Caki2 (cell line): ENCODE data around the gene GPC4. TPM values are rescaled to one million over a fixed set of nuclear protein-coding genes. Genes with fewer than 3 reads are reported as not detected.

Experiments
- DNase-seq: peaks from one replicate; pipeline ENCODE4 v3.0.0-alpha.2; 2015; ENCODE audit warnings: low read depth
- in situ Hi-C: cut with HindIII; loops from 2 replicates; pipeline ENCODE4 v1.10.0; 2016; ENCODE audit warnings: low sequenced_read_pairs, low pct_unique_long_range_greater_than_20kb, mixed read lengths
- total RNA-seq: library from RNA; depleted of rRNA; stranded (reverse); fragments of >200 nt; shearing (Covaris generic); gene quantifications from 2 replicates; pipeline ENCODE4 v1.2.3, GENCODE V29; 2014; ENCODE audit warnings: low replicate concordance

The GPC4 gene
- total RNA-seq, 1 experiment from 2014 or later = 1.0 TPM

- DNase-seq = no peak
- in situ Hi-C loops = no loop called here
Observed at GRCh38 chrX:133375615-133376340, 39.5 kb downstream of the GPC4 start.

DNA sequence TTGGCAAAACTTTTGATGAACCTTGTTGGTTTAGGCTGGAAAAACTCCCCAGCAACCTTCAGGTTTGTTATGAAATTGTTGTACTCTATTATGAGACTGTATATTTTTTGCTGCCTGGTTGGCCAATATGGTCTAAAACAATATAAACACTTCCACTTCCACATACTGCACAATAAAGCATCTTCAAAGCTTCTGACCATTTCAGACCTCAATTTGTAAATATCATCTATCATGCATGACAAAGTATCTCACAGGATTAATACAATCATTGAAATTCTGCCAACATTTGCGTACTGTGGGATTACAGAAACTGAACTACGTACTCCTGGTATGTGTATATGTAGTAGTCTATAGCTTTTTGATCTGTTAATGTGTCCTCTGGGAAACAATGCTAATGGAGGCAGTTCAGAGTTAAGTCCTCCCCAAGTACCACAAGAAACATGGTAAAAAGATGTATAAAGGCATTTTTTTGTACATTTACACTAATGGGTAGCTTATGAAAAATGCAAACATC, 40.4 kb downstream of the GPC4 start:
- in situ Hi-C loops = no loop called here
- DNase-seq = no peak

GRCh38 chrX:133373386-133374079, 41.8 kb downstream of the GPC4 start:
- DNase-seq = no peak
- in situ Hi-C loops = no loop called here

- in situ Hi-C loops = no loop called here
- DNase-seq = no peak
Observed at GRCh38 chrX:133370696-133371275, 44.5 kb downstream of the GPC4 start.

GRCh38 chrX:133369065-133369464, 46.2 kb downstream of the GPC4 start:
- DNase-seq = no peak
- in situ Hi-C loops = no loop called here

GRCh38 chrX:133366735-133367134, 48.6 kb downstream of the GPC4 start:
- no peak for DNase-seq
- in situ Hi-C loops = no loop called here

DNA sequence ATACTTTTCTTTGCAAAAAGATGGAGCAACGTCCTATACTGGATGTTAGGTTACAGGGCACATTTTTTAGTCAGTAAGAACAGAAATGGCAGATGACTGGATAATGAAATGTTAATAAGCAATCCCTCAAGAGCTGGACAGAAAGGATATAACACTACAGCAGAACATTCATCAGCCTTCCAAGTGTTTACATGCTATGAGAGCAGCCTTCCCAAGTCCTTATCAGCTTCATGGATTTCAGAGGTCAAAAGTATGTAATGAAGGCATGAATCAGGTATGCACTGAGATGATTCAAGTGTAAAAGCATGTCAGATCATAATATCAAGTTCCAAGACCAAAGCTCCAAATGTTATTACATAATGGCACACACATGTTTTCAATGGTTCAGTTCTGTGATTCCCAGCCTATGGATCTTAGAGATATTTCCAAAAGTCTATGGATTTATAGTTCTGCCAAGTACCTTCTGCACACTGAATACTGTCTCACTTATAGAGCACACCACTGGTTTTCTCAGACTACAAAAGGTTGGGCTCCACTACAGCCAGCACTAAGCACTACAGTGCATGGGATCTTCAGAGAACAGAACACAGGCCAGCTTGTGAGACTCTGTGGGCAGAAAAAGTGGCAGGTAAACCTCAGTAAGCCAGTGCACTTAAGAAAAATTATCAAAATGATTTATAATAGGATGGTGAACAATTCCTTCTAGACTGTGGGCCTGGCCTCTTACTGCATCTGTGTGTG, 49.2 kb downstream of the GPC4 start:
- no peak for DNase-seq

DNA sequence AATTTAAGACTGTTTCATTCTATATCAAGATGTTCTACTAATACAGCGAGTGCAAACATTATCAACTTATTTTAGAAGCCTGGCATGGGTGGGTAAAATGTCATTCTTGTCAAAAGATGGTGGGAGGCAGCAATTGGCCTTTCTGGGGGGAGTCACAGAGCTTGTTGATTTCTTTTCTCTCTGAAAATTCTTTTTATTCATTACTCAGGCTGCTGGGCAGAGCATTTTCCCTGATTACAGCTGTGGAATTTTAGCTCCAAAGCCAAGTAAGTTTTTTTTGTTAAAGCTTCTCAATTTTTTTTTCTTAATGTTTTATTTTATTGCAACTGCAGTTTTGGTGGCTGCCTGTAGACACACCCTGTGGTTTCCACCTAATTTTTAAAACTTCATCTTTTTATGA, 50.4 kb downstream of the GPC4 start:
- in situ Hi-C loops = no loop called here
- no peak for DNase-seq

More for the DNA sequence above, 49.2 kb downstream of the GPC4 start:
- in situ Hi-C loops = no loop called here

DNA sequence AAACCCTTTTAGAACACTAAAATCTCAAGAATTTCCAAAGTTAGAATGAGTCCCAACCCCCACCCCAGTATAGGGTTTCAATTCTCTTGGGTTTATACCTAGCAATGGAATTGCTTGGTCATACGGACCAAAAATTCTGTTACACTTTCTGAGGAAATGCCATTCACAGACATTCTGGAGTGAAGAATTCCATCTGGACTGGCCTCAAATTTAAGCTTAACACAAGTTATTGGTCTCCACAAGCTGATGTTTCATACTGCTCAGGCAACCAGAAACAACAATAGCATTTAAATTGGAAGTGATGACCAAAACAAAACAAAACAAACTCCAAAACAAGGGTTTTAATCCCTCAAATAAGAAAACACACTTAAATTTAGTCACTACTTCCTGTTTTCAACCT, 51.1 kb downstream of the GPC4 start:
- DNase-seq = no peak
- in situ Hi-C loops = no loop called here

DNA sequence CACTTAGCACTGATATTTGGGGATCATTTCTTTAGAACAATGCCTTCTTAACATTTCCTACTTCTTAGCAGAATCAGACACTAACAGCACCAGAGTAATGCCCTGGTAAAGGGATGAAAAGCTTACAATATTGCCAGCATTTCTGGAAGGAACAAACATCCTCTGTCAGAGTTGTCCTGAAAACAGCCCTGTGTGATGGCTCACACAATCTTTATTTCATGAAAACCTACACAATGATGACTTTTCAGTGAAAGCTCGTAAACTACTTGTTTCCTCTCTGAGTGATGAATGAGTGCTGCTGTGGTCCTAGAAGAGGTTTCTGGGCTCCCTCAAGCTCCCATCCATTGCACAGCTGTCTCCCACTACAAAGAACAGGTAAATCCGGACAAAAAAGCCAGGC, 52.8 kb downstream of the GPC4 start:
- in situ Hi-C loops = no loop called here
- DNase-seq = no peak

- DNase-seq = no peak
- in situ Hi-C loops = no loop called here
Observed at GRCh38 chrX:133359466-133359865, 55.8 kb downstream of the GPC4 start.

DNA sequence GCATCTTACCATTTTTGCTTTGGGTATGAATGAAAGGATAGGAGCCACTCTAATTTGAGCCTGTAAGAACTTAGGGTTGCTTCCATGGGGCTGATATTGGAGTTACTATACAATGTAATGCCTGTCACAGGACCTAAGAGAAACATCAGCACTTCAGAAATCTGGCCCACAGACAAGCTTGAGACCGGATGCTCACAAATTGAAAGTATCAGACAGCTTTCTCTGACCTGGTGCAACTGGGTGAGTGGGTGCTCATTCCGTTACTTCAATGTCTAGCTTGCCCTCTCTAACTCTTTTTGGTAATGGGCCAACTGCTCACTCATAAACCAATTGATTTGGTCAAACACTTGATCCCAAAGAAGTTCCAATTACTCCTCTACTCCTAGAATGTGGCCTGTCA, 62.1 kb downstream of the GPC4 start:
- no peak for DNase-seq
- in situ Hi-C loops = no loop called here

GRCh38 chrX:133350751-133351150, 64.5 kb downstream of the GPC4 start:
- no peak for DNase-seq
- in situ Hi-C loops = no loop called here

DNA sequence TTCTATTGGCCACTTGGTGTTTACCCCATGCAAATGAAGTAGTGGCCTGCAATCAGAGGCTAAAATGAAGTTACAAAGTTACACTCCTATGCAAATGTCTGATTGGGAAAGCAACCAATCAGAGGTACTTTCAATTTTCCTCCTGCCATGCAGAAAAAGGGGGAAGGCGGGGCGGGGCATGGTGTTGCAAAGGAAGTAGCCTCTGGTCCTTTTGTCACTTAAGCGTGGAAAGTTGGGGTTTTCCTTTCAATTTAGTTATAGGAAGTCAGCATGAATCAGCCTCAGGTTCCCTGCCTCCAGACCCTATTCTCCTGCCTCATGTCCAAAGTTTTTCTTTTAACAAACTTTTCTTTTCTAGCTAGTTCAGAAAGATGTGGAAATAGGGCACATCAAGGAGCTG, 69.3 kb downstream of the GPC4 start:
- in situ Hi-C loops = no loop called here
- no peak for DNase-seq

DNA sequence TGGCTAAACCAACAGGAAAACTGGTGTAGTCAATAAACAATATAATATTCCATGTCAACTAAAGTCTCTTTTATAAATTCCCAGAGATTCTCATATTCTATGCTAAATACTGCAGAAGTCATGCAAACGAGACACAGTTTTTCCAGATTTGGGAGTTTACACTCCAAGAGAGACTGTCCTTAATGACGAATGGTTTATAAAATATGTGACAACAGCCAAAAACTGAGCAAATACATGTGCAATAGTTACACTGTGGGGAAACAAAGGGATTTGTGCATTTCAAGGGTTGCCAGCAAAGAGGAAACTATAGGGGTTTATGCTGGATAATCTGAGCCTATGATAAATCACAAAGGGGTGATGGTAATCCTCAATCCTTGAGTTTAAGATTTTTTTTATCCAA, 75.7 kb downstream of the GPC4 start:
- in situ Hi-C loops = no loop called here
- DNase-seq = no peak

- in situ Hi-C loops = no loop called here
- no peak for DNase-seq
Observed at GRCh38 chrX:133337250-133337649, 78.0 kb downstream of the GPC4 start.

DNA sequence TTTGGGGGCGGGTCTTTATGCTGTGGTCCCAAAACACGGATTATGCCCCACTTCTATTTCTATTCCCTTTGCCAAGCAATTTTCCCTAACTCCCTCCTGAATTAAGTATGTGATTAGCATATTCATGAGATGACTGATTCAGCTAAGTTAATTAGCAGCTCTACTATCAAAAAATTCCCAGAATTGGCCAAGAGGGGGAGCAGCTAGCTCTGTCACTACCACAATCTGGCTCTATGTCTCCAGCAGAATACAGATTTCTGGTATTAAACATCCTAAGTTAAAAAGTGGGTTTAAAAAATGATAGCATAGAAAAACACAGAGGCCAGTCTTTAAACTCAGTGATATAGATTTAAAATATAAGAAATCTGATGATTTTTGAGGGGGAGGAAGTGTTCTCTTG, 80.3 kb downstream of the GPC4 start:
- DNase-seq = peak; percentile 7
- in situ Hi-C loops = no loop called here

- in situ Hi-C loops = no loop called here
- no peak for DNase-seq
Observed at GRCh38 chrX:133333154-133333750, 82.0 kb downstream of the GPC4 start.
